COLO829 (cell line): ENCODE data around the gene ZNF836.

Source experiments
- DNase-seq: peaks from one replicate; pipeline ENCODE4 v3.0.0; 2012; ENCODE audit warnings: low spot score

The ZNF836 gene

GRCh38 chr19:52188822-52189734 is 17.7 kb upstream of the ZNF836 start:
- no peak for DNase-seq

- no peak for DNase-seq
These were observed 16.0 kb upstream of the ZNF836 start for GRCh38 chr19:52187407-52187806.

DNA sequence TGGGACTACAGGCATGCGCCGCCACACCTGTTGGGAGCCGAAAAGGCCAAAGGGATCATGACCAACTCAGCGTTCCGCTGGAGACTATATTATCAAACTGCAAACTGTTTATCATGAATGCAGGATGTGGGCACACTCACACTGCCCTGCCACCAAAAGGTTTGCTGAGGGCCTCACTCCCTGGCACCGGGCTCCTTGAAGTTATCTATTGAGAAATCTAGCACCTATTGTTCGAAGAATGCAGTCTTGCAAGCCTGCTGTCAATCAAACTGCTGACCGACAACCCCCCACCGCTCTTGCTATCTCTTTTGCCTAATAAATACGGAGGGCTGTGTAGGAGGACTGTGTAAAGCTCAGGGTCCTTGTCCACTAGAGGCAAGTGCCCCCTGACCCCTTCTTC is 5.2 kb upstream of the ZNF836 start:
- DNase-seq = no peak

GRCh38 chr19:52172347-52172746 is 926 bp upstream of the ZNF836 start:
- DNase-seq = no peak

DNA sequence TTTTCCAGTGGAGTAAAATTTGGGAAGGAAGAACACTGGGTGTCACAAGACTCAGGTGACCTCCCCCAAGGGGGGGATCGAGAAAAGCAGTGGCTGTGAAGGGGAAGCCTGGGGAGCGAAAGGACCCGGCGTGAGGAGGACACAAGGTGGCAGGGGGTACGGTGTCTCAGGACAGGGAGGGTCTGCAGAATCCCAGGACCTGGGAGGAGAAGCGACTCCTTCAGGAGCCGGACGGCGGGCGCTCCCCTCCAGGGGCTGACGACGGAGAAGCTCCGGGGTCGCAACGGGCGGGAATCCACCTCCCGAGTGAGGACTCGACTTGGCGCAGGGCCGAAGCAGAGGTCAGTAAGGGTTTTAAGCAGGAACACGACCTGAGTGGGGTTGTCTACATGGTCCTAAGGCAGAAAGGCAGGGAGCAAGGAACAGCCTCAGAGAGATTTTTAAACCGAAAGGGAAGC is 529 bp downstream of the ZNF836 start:
- DNase-seq = no peak

DNA sequence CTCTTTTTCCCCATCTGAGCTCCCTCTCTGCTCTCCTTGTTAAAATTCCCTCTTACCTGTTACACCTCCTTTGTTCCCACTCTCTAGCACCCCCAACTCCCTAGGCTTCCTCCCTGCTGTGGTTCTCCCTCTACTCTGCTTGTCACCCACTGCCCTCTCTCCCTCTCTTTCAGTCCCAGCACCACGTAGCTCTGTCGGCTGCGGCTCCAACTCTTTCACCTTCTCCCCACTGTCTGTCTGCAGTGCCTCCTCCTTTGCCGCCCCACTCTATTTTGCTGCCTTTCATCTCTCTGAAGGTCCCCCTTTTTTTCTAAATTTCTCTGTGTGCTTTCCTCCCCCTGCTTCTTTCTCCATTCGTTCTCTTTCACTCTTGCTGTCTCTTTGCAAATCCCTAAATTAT is 1.1 kb downstream of the ZNF836 start:
- no peak for DNase-seq

DNA sequence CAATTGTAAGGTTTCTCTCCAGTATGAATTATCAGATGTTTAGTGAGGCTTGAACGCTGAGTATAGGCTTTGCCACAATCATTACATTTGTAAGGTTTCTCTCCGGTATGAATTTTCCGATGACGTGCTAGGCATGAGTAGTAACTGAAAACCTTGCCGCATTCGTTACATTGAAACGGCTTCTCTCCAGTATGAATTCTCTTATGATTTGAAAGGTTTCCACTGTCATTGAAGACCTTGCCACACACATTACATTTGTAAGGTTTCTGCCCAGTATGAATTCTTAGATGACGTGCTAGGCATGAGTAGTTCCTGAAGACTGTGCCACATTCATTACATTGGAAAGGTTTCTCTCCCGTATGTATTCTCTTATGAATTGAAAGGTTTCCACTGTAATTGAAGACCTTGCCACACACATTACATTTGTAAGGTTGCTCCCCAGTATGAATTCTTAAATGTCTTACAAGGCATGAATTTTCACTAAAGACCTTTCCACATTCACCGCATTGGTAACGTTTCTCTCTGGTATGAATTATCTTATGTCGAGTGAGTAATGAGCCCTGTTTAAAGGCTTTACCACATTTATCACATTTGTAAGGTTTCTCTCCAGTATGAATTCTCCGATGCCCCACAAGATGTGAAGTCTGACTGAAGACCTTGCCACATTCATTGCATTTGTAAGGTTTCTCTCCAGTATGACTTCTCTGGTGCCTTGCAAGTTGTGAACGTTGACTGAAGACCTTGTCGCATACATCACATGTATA is 15.6 kb downstream of the ZNF836 start:
- DNase-seq = no peak

DNA sequence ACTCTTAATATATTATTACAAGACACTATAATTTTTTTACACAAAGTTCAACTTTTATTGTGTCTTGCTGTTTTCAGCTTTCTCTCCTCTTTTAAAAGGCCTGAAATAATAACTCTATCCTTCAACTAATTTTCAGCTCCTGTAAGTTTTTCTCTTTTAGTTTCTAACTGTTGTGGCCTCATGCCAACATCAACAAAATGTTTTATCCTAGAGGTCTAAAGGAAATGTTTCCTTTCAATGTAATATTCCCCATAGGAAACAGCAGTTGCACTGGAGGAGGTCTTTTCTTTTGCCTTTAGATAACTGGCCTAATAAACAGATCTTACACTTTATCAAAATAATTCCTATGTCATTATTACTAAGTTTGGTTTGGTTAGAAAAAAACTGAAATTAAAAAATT is 23.2 kb downstream of the ZNF836 start:
- no peak for DNase-seq

DNA sequence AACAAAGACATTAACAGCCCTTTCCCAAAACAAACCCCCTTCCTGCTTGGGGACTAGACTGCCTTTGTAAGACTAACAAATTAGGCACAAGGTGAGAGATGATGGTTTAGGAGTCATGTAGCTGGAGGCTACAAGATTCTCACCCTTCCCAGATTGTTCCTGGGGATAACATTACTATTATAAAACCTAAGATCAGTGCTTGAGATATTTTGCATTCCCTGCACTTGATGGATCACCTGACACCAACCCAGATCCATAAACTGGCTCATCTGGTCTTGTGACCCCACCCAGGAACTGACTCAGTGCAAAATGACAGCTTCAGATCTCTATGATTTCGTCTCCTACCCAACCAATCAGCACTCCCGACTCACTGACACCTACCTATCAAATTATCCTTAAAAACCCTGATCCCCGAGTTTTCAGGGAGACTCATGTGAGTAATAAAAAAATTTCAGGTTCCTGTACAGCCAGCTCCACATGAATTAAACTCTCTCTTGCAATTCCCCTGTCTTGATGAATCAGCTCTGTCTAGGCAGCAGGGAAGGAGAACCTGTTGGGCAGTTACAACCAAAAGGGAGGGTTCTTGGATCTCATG is 29.3 kb downstream of the ZNF836 start:
- no peak for DNase-seq

- DNase-seq = no peak
These were observed 30.2 kb downstream of the ZNF836 start for GRCh38 chr19:52141203-52141602.

GRCh38 chr19:52140032-52140710 is 31.2 kb downstream of the ZNF836 start:
- DNase-seq = no peak

DNA sequence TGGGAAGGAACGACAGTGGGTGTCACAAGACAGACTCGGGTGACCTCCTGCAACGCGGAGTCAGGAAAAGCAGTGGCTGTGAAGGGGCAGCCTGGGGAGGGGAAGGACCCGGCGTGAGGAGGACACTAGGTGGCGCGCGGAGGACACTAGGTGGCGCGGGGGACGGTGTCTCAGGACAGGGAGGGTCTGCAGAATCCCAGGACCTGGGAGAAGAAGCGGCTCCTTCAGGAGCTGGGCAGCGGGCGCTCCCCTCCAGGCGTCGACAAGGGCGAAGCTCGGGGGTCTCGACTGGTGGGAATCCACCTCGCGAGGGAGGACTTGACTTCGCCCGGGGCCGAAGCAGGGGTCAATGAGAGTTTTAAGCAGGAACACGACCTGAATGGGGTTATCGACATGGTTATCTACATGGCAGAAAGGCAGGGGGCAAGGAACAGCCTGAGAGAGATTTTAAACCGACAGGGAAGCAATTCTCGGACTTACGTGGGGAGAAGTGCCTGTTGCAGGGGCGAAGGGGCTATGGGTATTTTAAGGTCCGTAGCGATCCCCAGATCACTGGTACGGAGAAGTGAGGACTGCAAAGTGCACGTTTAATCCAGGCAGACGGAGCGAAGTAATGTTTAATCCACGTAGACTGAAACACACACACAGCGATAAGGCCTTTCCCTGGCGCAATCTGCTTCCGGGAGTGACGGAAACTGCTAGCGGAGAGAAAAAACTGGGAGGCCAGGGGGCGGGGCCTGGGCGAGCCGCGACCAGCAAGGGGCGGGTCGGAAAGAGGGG is 32.0 kb downstream of the ZNF836 start, which contains the start of gene ZNF616:
Gene ZNF616 (minus strand): TSS at position 687 of the 780 bp plus-strand sequence. CDS start 9,426 bp downstream, outside the sequence.
- peak; percentile 96 for DNase-seq

- DNase-seq = no peak
These were observed 32.5 kb downstream of the ZNF836 start for GRCh38 chr19:52138983-52139251.

DNA sequence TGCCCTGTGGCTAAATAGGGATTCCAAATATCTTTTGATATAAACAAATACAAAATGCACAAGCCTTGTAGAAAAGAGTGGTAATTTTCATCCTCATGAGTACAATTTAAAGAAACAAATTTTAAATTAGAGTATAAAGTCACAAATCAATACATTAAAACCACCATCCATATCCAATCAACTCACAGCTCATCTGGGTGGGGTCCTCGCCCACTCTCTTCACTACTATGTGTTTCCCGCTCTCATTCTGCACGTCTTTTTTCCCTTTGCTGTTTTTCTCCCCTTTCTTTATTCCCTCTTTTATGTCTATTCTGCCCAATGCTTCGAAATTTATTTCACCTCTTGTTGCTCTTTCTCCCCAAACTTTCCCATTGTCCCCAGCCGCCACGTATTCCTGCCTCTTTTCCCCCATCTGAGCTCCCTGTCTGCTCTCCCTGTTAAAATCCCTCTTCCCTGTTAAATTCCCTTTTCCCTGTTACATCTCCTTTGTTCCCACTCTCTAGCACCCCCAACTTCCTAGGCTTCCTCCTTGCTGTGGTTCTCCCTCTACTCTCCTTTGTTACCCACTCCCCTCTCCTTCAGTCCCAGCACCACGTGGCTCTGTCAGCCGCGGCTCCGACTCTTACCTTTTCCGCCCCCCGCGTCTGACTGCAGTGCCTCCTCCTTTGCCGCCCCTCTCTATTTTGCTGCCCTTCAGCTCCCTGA is 33.0 kb downstream of the ZNF836 start:
- peak; percentile 8 for DNase-seq

DNA sequence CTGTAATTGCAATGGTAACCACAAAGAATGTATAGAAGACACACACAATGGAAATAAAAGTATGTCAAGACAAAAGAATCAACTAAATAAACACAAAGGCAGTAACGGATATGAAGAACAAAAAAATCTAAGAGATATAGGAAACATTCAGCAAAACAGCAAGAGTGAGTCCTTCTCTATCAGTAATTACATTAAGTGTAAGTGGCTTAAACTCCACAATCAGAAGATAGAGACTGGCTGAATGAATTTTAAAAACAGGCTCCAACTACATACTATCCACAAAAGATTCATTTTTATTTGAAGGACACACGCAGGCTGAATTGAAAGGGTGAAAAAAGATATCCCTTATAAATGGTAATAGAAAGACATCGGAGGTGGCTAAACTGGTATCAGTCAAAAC is 51.1 kb downstream of the ZNF836 start:
- no peak for DNase-seq

- DNase-seq = no peak
These were observed 55.8 kb downstream of the ZNF836 start for GRCh38 chr19:52115526-52116053.

DNA sequence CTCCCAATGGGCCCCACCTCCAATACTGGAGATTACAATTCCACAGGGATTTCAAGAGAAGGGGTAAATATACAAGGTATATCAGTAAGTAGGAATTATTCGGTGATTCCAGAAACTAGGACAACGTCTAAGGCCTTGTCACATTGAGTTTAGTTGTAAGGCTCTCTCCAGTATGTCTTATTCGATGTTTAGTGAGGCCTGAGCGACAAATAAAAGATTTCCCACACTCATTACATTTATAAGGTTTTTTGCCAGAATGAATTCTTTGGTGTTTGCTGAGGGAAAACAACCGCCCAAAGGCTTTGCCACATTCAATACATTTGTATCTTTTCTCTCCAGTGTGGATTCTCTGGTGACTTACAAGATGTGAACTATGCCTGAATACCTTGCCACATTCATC is 56.7 kb downstream of the ZNF836 start:
- no peak for DNase-seq

- DNase-seq = no peak
These were observed 58.8 kb downstream of the ZNF836 start for GRCh38 chr19:52112624-52113023.

GRCh38 chr19:52110780-52111179 is 60.6 kb downstream of the ZNF836 start:
- DNase-seq = no peak
